HG02678 (cell line): ENCODE data around the gene CLIC1.
A peak's percentile ranks its signal among the peaks of the same experiment; 100 is the strongest.

Experiments used
- ATAC-seq: cut with Tn5 transposase; IDR thresholded peaks from one replicate; pipeline ENCODE4 v1.9.1; 2021; ENCODE audit warnings: mild to moderate bottlenecking, moderate library complexity; ENCODE audit not compliant: unreplicated experiment

CLIC1 gene

GRCh38 chr6:31739639-31740396 lies 3.5 kb upstream of the CLIC1 start, which contains the start of gene MSH5:
Gene MSH5 (plus strand): TSS chr6:31740005. CDS start chr6:31740467, 462 bp downstream.
- ATAC-seq, result peak; percentile 84

GRCh38 chr6:31737991-31738979 lies 2.0 kb upstream of the CLIC1 start:
- ATAC-seq, result no peak

GRCh38 chr6:31737315-31737990 lies 1.1 kb upstream of the CLIC1 start:
- no peak for ATAC-seq

GRCh38 chr6:31736768-31737314 lies 511 bp upstream of the CLIC1 start:
- ATAC-seq, result no peak

DNA sequence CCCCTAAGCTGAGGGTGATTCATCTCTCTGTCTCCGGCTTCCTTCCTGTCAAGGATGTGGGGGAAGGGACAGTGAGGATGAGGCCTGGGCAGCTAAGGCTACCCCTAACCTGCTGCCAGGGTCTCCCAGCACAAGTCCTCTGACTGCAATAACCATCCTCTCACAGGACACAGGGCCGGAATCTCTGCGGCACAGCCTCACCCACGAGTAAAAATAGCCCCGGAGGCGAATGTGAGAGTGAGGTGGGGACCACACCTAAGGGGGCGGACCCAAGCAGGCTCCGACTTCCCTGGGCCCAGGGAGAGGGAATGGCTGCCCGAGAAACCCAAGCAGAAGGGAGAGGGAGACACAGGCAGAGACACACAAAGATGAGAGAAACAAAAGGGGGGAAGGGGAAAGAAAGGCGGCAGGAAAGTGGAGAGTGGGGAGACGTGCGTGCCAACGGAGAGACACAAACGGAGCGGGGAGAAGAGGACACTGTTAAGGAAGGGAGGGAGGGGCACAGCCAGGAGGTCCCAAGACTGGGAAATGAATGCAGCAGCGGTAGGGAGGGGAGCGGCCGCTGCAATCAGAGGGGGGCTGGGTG lies 1.4 kb downstream of the CLIC1 start:
- no peak for ATAC-seq

- ATAC-seq, result no peak
Measured at GRCh38 chr6:31734247-31734820, 2.0 kb downstream of the CLIC1 start.

GRCh38 chr6:31733734-31734133 lies 2.6 kb downstream of the CLIC1 start:
- ATAC-seq, result no peak

DNA sequence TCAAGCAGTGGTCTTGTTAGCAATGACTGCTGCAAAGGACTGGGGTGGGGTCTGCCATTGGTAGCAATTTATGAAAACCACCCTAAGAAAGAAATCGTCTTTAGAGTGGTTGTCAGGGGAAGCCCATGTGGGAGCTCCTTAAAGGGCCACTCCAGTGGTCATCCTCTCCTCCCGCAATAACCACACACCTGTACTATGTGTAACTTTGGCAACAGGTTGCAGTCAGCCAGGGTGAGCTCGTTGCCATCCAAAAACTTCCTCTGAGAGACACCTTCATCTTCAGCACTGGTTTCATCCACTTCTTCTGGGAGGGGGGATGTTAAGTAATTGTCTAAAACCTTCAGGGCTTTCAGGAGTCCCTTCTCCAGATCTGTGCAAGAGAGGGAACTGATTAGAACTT lies 4.3 kb downstream of the CLIC1 start:
- ATAC-seq, result no peak

- no peak for ATAC-seq
Measured at GRCh38 chr6:31730631-31731086, 5.7 kb downstream of the CLIC1 start.

- ATAC-seq, result peak; percentile 45
Measured at GRCh38 chr6:31729979-31730630, 6.2 kb downstream of the CLIC1 start.

DNA sequence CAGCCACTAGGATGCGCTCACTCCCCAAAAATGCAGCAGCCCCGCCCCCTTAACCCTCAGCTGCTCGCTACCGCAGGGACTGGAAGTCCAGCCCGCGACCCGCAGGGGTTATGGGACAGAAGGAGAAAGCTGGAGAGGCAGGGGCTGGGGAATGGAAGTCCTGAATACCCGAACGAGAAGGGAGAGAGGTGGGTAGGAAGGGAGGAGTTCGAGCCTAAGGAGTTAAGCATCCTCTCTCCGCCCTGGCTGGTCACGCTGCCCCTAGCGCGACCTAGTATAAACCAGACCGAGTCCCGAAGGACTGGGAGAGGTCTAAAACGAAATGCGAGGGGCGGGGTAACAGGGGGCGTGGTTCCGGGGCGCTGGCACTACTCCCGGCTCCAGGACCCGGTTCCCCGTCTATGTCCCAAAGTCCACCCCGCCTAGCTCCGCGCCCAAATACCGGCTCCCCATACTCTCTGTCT lies 6.8 kb downstream of the CLIC1 start:
- ATAC-seq, result peak; percentile 51

DNA sequence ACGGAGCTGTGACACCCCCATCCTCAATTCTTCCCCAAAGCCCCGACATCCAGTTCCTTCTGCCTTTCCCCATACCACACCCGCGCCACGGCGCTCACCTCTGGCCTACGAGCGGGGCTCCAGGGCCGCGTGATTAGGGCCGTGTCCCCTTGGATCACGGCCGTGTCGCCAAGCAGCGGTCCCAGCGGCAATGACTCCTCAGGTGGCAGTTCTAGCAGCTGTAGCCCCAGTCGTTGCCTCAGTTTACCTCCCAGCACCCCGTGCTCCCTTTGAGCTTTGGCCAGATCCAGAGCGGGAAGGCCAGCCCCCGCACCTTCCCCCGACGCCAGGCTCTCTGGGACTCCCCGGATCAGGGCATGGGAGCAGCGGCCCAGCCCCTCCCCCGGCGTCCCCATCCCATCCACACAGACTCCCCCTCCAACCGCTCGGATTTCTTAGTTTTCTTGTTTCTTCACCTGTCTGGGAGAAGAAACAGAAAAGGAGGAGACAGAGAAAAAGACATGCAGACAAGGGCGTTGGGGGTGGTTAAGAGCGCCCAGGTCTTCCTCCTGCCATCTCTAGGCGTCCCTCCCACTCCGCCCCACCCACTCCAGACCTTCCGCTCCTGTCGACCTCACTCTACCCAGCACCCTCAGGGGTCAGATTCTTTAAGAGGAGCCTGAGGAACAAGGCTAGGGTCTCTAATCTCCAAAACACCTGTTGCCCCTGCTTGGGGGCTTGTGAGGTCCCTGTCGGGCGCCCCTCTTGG lies 7.4 kb downstream of the CLIC1 start, which contains the start of gene DDAH2:
Gene DDAH2 (minus strand): TSS at position 533 of the 748 bp plus-strand sequence. CDS start 138 bp downstream, at position 395.
- ATAC-seq, result peak; percentile 4

GRCh38 chr6:31727717-31728671 lies 8.3 kb downstream of the CLIC1 start:
- ATAC-seq, result no peak

GRCh38 chr6:31727034-31727716 lies 9.2 kb downstream of the CLIC1 start:
- ATAC-seq, result peak; percentile 51

GRCh38 chr6:31725502-31726350 lies 10.6 kb downstream of the CLIC1 start:
- no peak for ATAC-seq
